ENCODE measurements around the gene ZNF286A.
"Not testable (repeated sequence)": the region's sequence is repeated elsewhere in the genome, so short reads cannot be mapped to it uniquely, and the experiment has no call there.

ZNF286A gene

GRCh38 chr17:15699937-15700336 lies 385 bp downstream of the ZNF286A start:
- DNase-seq: not testable (repeated sequence)

GRCh38 chr17:15704239-15704638 lies 4.7 kb downstream of the ZNF286A start:
- not testable (repeated sequence) for DNase-seq

- DNase-seq: not testable (repeated sequence)
Observed at GRCh38 chr17:15704813-15705212, 5.3 kb downstream of the ZNF286A start.

- not testable (repeated sequence) for DNase-seq
Observed at GRCh38 chr17:15708879-15709278, 9.3 kb downstream of the ZNF286A start.

GRCh38 chr17:15716601-15717563 lies 17.3 kb downstream of the ZNF286A start:
- not testable (repeated sequence) for DNase-seq

GRCh38 chr17:15730535-15730934 lies 31.0 kb downstream of the ZNF286A start:
- not testable (repeated sequence) for DNase-seq

GRCh38 chr17:15731900-15732299 lies 32.3 kb downstream of the ZNF286A start, which contains the start of gene TBC1D26:
TBC1D26 (plus strand) TSS chr17:15732283; CDS start chr17:15735349, 3,066 bp downstream.
- DNase-seq: not testable (repeated sequence)

- DNase-seq: not testable (repeated sequence)
Observed at GRCh38 chr17:15733174-15733789, 33.7 kb downstream of the ZNF286A start.

- not testable (repeated sequence) for DNase-seq
Observed at GRCh38 chr17:15736578-15736977, 37.0 kb downstream of the ZNF286A start.

- DNase-seq: no peak
Observed at GRCh38 chr17:15738066-15738465, 38.5 kb downstream of the ZNF286A start.

GRCh38 chr17:15739259-15739658 lies 39.7 kb downstream of the ZNF286A start:
- DNase-seq: not testable (repeated sequence)

- DNase-seq: not testable (repeated sequence)
Observed at GRCh38 chr17:15740041-15740440, 40.5 kb downstream of the ZNF286A start.

- DNase-seq: no peak
Observed at GRCh38 chr17:15740570-15741120, 41.1 kb downstream of the ZNF286A start.

- DNase-seq: no peak
Observed at GRCh38 chr17:15741624-15742023, 42.1 kb downstream of the ZNF286A start.

- DNase-seq: no peak
Observed at GRCh38 chr17:15742051-15742795, 42.7 kb downstream of the ZNF286A start.

GRCh38 chr17:15742921-15743320 lies 43.4 kb downstream of the ZNF286A start:
- no peak for DNase-seq

GRCh38 chr17:15744074-15744676 lies 44.6 kb downstream of the ZNF286A start:
- no peak for DNase-seq

- DNase-seq: no peak
Observed at GRCh38 chr17:15744885-15745284, 45.3 kb downstream of the ZNF286A start.

GRCh38 chr17:15749403-15749802 lies 49.9 kb downstream of the ZNF286A start:
- DNase-seq: not testable (repeated sequence)

- not testable (repeated sequence) for DNase-seq
Observed at GRCh38 chr17:15768865-15769533, 69.4 kb downstream of the ZNF286A start.
